Measurements from ENCODE around the gene TMEM126A.
"Not testable (repeated sequence)": the region's sequence is repeated elsewhere in the genome, so short reads cannot be mapped to it uniquely, and the experiment has no call there.

Gene TMEM126A

GRCh38 chr11:85647604-85648299, at the start of gene TMEM126A:
TMEM126A (plus strand) TSS chr11:85647967; CDS start chr11:85650256, 2,289 bp downstream.
- peak; percentile 89 for DNase-seq

- no peak for DNase-seq
Measured at GRCh38 chr11:85599083-85599482, 48.7 kb upstream of the TMEM126A start.

DNA sequence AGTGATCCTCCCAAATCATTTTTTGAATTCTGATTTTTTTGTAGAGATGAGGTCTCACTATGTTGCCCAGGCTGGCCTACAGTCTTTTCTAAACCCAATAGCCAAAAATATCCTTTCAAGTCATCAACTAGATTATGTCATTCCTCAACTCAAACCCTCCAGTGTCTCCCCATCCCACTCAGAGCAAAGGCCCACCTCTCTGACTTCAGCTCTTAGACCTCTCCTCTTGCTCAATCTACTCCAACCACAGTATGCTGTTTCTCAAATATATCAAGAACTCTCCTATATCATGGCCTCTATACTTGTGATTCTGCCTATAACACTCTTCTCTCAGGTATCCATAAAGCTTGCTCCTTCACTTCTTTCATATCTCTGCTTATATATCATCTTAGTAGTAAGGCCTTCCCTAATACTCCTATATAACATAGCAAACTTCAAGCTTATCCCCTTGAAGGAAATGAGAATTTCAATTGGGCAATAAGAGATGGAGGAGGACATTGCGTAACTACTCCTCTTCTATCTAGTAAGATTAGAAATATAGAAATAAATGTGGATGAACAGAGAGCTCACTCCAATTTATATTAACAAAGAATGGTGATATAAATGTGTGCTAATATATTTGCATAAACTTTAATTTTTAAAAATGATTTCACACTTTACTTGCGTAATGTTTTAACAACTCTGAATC, 45.1 kb upstream of the TMEM126A start:
- no peak for DNase-seq

DNA sequence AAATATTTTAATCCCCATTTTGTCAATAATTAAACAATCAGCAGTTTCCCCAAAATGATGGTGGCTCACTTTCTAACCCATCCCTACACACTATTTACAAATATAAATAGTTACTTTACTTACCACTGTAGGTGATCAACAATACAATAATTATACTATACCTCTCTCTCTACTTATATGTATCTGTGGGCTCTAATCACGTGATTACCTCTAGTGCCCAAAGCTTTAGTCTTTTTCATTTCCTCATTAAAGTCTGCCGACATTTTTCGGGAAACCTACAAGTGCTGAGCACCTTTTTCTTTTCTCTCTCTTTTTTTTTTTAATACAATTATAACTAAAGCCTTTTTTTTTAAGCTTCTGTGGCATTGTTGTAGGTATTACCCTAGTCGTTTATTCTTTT, 44.5 kb upstream of the TMEM126A start:
- no peak for DNase-seq

GRCh38 chr11:85606237-85606636, 41.5 kb upstream of the TMEM126A start:
- DNase-seq, result not testable (repeated sequence)

DNA sequence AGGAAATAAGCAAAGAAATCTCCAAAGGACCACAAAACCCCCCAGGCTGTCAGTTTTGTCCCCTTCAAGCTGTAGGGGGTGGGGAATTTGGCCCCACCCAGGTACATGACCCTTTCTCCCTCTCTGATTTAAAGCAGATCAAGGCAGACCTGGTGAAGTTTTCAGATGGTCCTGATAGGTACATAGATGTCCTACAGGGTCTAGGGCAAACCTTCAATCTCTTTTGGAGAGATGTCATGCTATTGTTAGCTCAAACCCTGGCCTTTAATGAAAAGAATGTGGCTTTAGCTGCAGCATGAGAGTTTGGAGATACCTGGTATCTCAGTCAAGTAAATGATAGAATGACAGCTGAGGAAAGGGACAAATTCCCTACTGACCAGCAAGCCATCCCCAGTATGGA, 39.1 kb upstream of the TMEM126A start:
- DNase-seq, result not testable (repeated sequence)

GRCh38 chr11:85609286-85609685, 38.5 kb upstream of the TMEM126A start:
- DNase-seq, result not testable (repeated sequence)

DNA sequence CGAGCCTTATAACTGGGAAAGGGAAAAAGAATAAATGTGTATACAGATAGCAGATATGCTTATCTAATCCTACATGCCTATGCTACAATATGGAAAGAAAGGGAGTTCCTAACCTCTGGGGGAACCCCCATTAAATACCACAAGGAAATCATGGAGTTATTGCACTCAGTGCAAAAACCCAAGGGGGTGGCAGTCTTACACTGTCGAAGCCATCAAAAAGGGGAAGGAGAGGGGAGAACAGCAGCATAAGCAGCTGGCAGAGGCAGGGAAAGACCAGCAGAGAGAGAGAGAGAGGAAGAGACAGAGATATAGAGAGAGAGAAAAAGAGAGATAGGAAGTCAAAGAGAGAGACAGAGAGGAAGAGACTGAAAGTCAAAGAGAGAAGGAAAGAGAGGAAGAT, 36.1 kb upstream of the TMEM126A start:
- DNase-seq, result not testable (repeated sequence)

GRCh38 chr11:85619499-85619898, 28.3 kb upstream of the TMEM126A start:
- no peak for DNase-seq

DNA sequence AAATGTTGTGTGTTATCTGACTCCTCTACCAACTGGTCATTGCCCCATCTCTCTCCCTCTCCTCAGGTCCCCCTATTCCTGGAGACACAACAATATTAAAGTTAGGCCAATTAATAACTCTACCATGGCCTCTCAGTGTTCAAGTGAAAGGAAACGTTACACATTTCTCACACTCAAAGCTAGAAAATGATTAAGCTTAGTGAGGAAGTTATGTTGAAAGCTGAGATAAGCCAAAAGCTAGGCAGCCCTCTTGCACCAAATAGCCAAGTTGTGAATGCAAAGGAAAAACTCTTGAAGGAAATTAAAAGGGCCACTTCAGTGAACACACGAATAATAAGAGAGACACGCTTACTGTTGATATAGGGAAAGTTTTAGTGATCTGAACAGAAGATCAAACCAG, 27.5 kb upstream of the TMEM126A start:
- no peak for DNase-seq

DNA sequence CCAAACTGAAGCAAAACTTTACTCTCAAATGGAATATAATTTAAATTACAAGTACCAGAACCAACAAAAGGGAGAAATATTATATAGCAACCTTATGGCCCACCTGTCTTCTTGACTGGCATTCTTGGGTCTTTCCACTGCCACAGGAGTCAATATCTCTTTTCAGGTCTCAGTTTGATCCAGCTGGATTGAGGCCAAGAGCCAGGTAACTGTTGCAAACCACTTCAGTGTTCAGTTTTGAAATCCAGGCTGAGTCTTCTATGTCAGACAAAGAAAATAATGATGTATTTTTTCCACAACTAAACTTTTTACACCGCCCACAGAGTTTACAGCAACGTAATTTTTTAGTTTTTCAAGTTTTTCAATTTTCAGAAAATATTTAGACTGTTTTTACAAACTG, 21.3 kb upstream of the TMEM126A start:
- DNase-seq, result no peak

- peak; percentile 19 for DNase-seq
Measured at GRCh38 chr11:85627332-85627997, 20.3 kb upstream of the TMEM126A start, which contains the start of gene DLG2. DLG2 (minus strand) TSS chr11:85627344.

DNA sequence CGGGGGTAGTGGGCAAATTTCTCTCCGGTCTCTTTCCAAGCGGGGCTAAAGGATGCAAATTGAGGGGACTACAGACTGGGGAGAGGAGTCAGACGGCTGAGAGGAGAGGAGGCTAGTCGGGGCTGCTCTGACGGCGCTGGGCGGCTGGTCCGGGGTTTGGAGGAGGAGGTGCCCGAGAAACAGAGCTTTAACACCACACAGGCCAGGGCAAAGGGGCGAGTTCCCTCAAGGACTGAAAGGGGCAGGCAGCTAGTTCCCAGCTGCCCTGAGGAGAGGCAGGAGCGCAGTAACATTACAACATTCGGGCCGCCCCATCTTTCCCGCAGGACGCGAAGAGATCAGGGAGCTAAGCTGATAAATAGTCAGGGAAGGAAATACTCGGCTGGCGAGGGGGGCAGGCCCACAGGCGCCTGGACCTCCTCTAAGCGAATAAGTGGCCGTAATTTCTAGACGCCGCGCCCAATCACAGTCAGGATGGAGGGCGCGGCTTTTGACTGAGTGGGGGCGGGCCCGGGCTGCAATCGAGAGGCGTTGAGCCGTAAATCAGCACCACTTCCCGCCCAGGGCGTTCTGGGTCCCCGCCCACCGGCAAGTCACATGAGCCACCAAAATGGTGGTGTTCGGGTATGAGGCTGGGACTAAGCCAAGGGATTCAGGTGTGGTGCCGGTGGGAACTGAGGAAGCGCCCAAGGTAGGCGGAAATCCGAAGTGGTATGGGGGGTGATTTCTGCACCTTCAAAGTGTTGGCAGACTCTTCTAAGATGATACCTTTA, 19.6 kb upstream of the TMEM126A start, which contains the start of gene TMEM126B:
Gene TMEM126B, plus strand, starts transcription at position 596 of the 773 bp plus-strand sequence. Its CDS starts 15 bp downstream, at position 611.
- peak; percentile 98 for DNase-seq

DNA sequence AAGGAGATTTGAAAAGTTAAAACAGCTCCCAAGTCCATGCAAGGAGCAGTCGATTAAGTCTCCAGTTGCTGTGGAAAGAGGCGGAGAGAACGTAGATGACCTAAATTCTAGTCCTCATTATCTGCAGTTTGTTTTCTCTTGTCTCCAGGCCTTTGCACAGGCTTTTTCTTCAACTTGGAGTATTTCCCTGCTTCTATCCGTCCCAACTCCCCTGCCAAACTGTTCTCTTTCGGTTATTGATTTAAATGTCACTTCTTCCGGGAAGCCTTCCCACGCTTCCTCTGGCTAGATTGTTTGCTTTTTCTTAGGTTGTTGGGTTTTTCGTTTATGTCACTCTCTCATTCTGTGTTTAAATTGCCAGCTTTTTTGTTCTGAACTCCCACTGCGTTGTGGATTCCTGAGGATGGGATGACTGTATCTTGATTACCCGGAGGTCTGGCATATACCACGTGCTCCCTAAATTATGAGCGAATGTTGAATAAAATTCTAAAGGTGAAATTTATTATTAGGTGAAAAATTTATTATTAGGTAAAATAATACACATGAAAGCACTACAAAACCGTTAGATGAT, 18.9 kb upstream of the TMEM126A start:
- no peak for DNase-seq

DNA sequence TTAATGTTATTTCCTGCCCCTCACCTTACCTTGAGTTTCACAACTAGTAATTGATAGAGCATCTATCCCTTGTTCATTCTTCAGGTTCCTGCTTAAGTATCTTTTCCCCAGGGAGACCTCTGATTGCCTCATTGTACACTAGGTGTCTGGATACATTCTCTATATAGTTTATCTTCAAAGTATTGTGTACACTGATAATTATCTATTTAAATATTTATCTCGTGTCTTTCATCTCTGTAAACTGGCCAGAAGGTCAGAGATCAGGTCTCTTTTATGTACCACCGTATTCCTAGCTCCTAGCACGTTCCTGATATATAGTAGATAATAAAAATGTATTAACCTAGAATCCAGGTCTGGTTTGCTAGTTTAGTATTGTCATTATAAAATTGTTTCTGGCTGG, 13.0 kb upstream of the TMEM126A start:
- DNase-seq, result no peak

DNA sequence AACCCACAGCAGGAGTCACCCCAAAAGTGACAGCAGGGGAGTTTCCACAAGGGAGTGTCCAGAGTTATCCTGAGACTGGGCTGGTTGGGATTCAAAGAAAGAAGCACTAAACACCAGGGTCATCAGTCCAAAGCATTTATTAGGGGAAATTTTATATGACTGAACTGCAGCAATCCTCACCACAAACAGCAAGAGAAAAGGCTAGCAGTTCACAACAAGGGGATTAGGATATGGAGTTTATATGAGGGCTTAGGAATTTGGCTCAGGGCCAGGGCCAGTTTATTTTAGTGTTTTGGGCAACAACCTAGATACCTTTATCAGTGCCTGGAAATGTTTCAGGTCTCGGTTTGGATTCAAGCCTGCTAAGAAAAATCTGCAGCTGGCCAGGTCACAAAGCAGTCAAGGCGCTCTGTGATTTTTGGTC, 4.6 kb upstream of the TMEM126A start:
- no peak for DNase-seq

DNA sequence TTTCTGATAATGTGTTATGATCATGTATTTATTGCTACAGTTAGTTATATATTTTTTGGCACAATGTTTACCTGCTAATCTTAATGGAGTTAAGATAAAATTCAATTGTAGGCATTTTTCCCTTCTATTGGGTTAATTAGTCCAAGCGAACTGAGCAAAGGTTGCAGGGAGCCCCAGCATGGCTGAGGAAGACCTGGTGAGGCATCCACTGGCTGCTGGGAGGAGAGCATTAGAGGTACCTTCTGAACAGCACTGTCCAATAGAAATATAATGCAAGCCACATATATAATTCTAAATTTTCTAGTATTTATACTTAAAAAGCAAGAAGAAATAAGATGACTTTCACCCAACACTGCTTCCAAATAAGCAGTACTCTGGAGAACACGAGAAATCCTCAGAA, 689 bp upstream of the TMEM126A start:
- DNase-seq, result no peak

GRCh38 chr11:85651118-85651517, 3.4 kb downstream of the TMEM126A start:
- DNase-seq, result no peak

DNA sequence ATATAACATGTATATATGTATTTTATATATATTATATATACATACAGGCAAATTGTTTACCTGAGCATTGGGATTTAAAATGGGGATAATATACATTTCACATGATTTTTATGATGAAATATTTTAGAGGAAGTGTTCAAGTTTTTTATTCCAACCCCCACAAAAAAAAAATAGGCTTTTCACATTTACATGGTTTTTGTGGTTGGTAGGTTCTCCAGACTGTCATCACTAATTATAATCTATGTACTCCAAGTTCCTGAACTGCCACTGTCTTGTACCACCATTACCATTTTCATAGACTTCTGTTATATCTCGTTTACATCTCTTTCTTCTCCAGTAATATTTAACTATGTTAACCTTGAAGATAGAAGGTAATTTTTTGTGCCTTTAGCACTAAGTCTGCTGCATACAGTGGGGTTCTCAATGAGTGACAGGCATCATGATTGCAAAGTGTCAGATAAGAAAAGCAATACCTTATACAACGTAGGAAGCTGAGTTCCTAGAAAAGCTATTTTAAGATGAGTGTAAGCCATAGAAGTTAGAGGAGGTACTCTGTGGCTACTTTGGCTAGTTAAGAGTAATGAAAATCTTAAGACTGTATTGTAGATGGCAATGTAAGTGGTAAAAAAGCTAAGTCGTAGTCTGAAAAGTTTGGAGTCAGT, 5.2 kb downstream of the TMEM126A start:
- no peak for DNase-seq

- DNase-seq, result not testable (repeated sequence)
Measured at GRCh38 chr11:85654343-85654742, 6.6 kb downstream of the TMEM126A start.

DNA sequence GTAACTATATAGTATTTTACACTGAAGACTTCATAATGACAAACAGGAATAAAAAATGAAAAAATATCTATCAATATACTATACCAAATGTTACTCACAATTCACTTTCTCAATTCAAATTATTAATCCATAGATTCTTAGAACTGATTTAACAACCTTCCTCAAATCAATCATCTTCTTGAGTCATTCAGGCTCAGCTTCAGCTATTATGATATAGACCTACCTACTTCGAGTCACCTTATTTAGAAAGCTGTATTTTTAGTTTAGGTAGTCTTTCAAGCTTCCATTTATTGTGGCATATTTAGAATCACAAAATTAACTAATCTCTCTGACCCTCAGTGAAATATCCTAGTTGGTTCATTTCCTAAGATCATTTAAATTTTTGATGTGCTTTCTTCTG, 9.0 kb downstream of the TMEM126A start:
- no peak for DNase-seq

- DNase-seq, result no peak
Measured at GRCh38 chr11:85658180-85658579, 10.4 kb downstream of the TMEM126A start.

Data from hematopoietic multipotent progenitor cell treated with erythropoietin and hydrocortisone succinate and interleukin-3 and kit ligand, for 8 days (in vitro differentiated cells).